ENCODE measurements around the gene SCYGR6.
"Not testable (repeated sequence)": the region's sequence is repeated elsewhere in the genome, so short reads cannot be mapped to it uniquely, and the experiment has no call there.

Gene SCYGR6

GRCh38 chr2:227739351-227739750, 14.8 kb upstream of the SCYGR6 start:
- Histone ChIP-seq H3K4me2 (no peak overlapping the region), H3K4me1 (ENCODE audit: low read depth, poor library complexity, severe bottlenecking) (no peaks in the 10 kb centered on the region), H4K20me1 (ENCODE audit: insufficient read depth) (no peaks in the 10 kb centered on the region), H3K79me2 (ENCODE audit: insufficient read depth, low read depth) (no peaks in the 10 kb centered on the region), H3K27ac (no peak overlapping the region), H3K36me3 (ENCODE audit: insufficient read depth) (no peaks in the 10 kb centered on the region), H2AFZ (ENCODE audit: low read depth) (no peak overlapping the region), H3K27me3 (ENCODE audit: insufficient read depth, low read depth) (no peaks in the 10 kb centered on the region), H3K9ac (no peak overlapping the region), H3K4me3 (IDR thresholded peaks at IDR 0.05; ENCODE audit: insufficient read depth, low read depth, low read length) (no peak overlapping the region)
- no peak for TF ChIP-seq CTCF (conservative IDR thresholded peaks at IDR 0.05; ENCODE audit: low read depth, low read length)

GRCh38 chr2:227728035-227728434, 3.5 kb upstream of the SCYGR6 start, which contains the start of gene SCYGR7:
TSS of gene SCYGR7 (plus strand) at chr2:227728335. CDS start at chr2:227728335, 0 bp downstream.
- no peak within 1 kb of the TSS for H3K9ac ChIP-seq
- TF ChIP-seq CTCF (conservative IDR thresholded peaks at IDR 0.05; ENCODE audit: low read depth, low read length): no peak
- H3K79me2 ChIP-seq (ENCODE audit: insufficient read depth, low read depth): no peaks in the 10 kb centered on the region
- H2AFZ ChIP-seq (ENCODE audit: low read depth): no peak within 1 kb of the TSS
- no peaks in the 10 kb centered on the region for H3K36me3 ChIP-seq (ENCODE audit: insufficient read depth)
- no peak within 1 kb of the TSS for H3K4me3 ChIP-seq (IDR thresholded peaks at IDR 0.05; ENCODE audit: insufficient read depth, low read depth, low read length)
- H3K27me3 ChIP-seq (ENCODE audit: insufficient read depth, low read depth): no peaks in the 10 kb centered on the region
- H4K20me1 ChIP-seq (ENCODE audit: insufficient read depth): no peaks in the 10 kb centered on the region
- H3K27ac ChIP-seq: no peak within 1 kb of the TSS
- H3K4me2 ChIP-seq: no peak within 1 kb of the TSS
- no peaks in the 10 kb centered on the region for H3K4me1 ChIP-seq (ENCODE audit: low read depth, poor library complexity, severe bottlenecking)

DNA sequence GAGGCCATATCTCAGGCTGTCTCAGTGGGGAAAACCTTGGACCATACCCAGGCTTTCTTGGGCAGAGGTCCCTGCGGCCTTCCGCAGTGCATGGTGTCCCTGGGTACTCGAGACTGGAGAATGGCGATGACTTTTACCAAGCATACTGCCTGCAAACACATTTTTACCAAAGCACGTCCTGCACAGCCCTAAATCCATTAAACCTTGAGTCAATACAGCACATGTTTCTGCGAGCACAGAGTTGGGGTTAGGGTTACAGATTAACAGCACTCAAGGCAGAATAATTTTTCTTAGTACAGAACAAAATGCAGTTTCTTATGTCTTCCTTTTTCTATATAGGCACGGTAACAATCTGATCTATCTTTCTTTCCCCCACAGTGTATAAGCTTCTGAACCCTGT, 1.7 kb downstream of the SCYGR6 start:
- H3K36me3 ChIP-seq (ENCODE audit: insufficient read depth); H3K79me2 ChIP-seq (ENCODE audit: insufficient read depth, low read depth); H3K4me3 ChIP-seq (IDR thresholded peaks at IDR 0.05; ENCODE audit: insufficient read depth, low read depth, low read length); H3K4me1 ChIP-seq (ENCODE audit: low read depth, poor library complexity, severe bottlenecking); H2AFZ ChIP-seq (ENCODE audit: low read depth); H3K4me2 ChIP-seq; H3K9ac ChIP-seq; H3K27me3 ChIP-seq (ENCODE audit: insufficient read depth, low read depth); H4K20me1 ChIP-seq (ENCODE audit: insufficient read depth); H3K27ac ChIP-seq: not testable (repeated sequence)

- H3K36me3 ChIP-seq (ENCODE audit: insufficient read depth): no peaks in the 10 kb centered on the region
- H3K27ac ChIP-seq: no peak overlapping the region
- H3K27me3 ChIP-seq (ENCODE audit: insufficient read depth, low read depth): no peaks in the 10 kb centered on the region
- no peak overlapping the region for H3K9ac ChIP-seq
- H3K4me1 ChIP-seq (ENCODE audit: low read depth, poor library complexity, severe bottlenecking): no peaks in the 10 kb centered on the region
- H3K4me3 ChIP-seq (IDR thresholded peaks at IDR 0.05; ENCODE audit: insufficient read depth, low read depth, low read length): no peak overlapping the region
- TF ChIP-seq CTCF (conservative IDR thresholded peaks at IDR 0.05; ENCODE audit: low read depth, low read length): no peak
- no peak overlapping the region for H3K4me2 ChIP-seq
- no peak overlapping the region for H2AFZ ChIP-seq (ENCODE audit: low read depth)
- H3K79me2 ChIP-seq (ENCODE audit: insufficient read depth, low read depth): no peaks in the 10 kb centered on the region
- H4K20me1 ChIP-seq (ENCODE audit: insufficient read depth): no peaks in the 10 kb centered on the region
Measured at GRCh38 chr2:227720680-227721079, 3.9 kb downstream of the SCYGR6 start.

DNA sequence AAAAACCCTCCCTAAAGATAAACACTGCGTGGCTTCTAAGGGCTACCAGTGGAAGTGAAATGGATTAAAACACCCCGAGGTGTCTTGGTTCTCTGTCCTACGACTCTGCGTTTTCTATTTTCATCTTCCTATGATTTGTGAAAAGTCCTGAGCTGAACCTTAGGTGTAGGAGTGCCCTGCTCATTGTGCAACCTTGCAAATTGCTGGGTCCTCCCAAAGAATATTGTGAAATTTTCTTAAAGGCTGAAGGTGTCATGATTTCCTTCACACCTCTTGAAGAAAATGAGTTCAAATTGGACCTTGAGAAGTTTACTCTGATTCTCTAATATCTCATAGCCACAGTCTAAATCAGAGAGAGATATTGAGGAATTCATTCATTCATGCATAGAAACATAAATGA, 4.9 kb downstream of the SCYGR6 start:
- Histone ChIP-seq H3K4me1 (ENCODE audit: low read depth, poor library complexity, severe bottlenecking) (no peaks in the 10 kb centered on the region), H3K9ac (no peak overlapping the region), H3K27ac (no peak overlapping the region), H3K79me2 (ENCODE audit: insufficient read depth, low read depth) (no peaks in the 10 kb centered on the region), H3K36me3 (ENCODE audit: insufficient read depth) (no peaks in the 10 kb centered on the region), H3K4me2 (no peak overlapping the region), H2AFZ (ENCODE audit: low read depth) (no peak overlapping the region), H3K27me3 (ENCODE audit: insufficient read depth, low read depth) (no peaks in the 10 kb centered on the region), H4K20me1 (ENCODE audit: insufficient read depth) (no peaks in the 10 kb centered on the region), H3K4me3 (IDR thresholded peaks at IDR 0.05; ENCODE audit: insufficient read depth, low read depth, low read length) (no peak overlapping the region)
- TF ChIP-seq CTCF (conservative IDR thresholded peaks at IDR 0.05; ENCODE audit: low read depth, low read length): no peak
